GM23338 (cell line): ENCODE results near the gene USP35. TPM values are rescaled to one million over a fixed set of nuclear protein-coding genes. Genes with fewer than 3 reads are reported as not detected.

Source experiments
- ATAC-seq: fragments of 200-7000 bp; cut with Tn5 transposase; 3 replicates; pipeline ENCODE4 v1.9.1; 2020
- DNase-seq: peaks from one replicate; pipeline ENCODE4 v3.0.0-alpha.2; 2015; ENCODE audit warnings: low spot score
- H2AFZ ChIP-seq: fragments of 200-600 bp; sonication (generic); 2 replicates; pipeline ENCODE4 v1.8.0; 2016; ENCODE audit warnings: antibody characterized with exemption, mild to moderate bottlenecking, moderate library complexity
- H3F3A ChIP-seq: fragments of 200-600 bp; sonication (generic); replicated peaks from 2 replicates; pipeline ENCODE4 v1.8.0; 2017; ENCODE audit warnings: antibody characterized with exemption, mixed run types, low read depth
- H3K27ac ChIP-seq: fragments of 200-600 bp; sonication (generic); 2 replicates; pipeline ENCODE4 v1.6.1; 2016; ENCODE audit warnings: low read depth
- H3K27me3 ChIP-seq: fragments of 200-600 bp; sonication (generic); 2 replicates; pipeline ENCODE4 v1.8.0; 2016; ENCODE audit warnings: mild to moderate bottlenecking, mixed run types, moderate library complexity; ENCODE audit not compliant: insufficient read depth
- H3K36me3 ChIP-seq: fragments of 200-600 bp; sonication (generic); 2 replicates; pipeline ENCODE4 v1.8.0; 2016; ENCODE audit warnings: mild to moderate bottlenecking; ENCODE audit not compliant: insufficient read depth
- H3K4me1 ChIP-seq: fragments of 200-600 bp; sonication (generic); 2 replicates; pipeline ENCODE4 v1.8.0; 2016; ENCODE audit warnings: mild to moderate bottlenecking, moderate library complexity; ENCODE audit not compliant: insufficient read depth
- H3K4me2 ChIP-seq: fragments of 200-600 bp; sonication (generic); 2 replicates; pipeline ENCODE4 v1.7.1; 2017; ENCODE audit warnings: mixed run types
- H3K4me3 ChIP-seq: fragments of 200-600 bp; sonication (generic); 2 replicates; pipeline ENCODE4 v1.6.1; 2016; ENCODE audit warnings: mixed run types
- H3K79me2 ChIP-seq: fragments of 200-600 bp; sonication (generic); replicated peaks from 2 replicates; pipeline ENCODE4 v1.8.0; 2017; ENCODE audit warnings: mild to moderate bottlenecking; ENCODE audit not compliant: insufficient read depth
- H3K9me2 ChIP-seq: fragments of 200-600 bp; sonication (generic); 2 replicates; pipeline ENCODE4 v1.8.0; 2017; ENCODE audit not compliant: insufficient read depth
- H4K20me1 ChIP-seq: fragments of 200-600 bp; sonication (generic); replicated peaks from 2 replicates; pipeline ENCODE4 v1.8.0; 2017; ENCODE audit warnings: mild to moderate bottlenecking; ENCODE audit not compliant: insufficient read depth
- H3K27ac Mint-ChIP-seq: 2 replicates; pipeline ENCODE4 v1.8.0; 2020; ENCODE audit warnings: inconsistent platforms, mild to moderate bottlenecking, moderate library complexity, mixed read lengths
- H3K27me3 Mint-ChIP-seq: 3 replicates; pipeline ENCODE4 v1.8.0; 2022; ENCODE audit warnings: low read depth, mild to moderate bottlenecking, moderate library complexity, mixed read lengths, inconsistent platforms; ENCODE audit not compliant: insufficient read depth, poor library complexity
- H3K36me3 Mint-ChIP-seq: 3 replicates; pipeline ENCODE4 v1.8.0; 2021; ENCODE audit warnings: low read depth, mild to moderate bottlenecking, inconsistent platforms, moderate library complexity, mixed read lengths
- H3K4me1 Mint-ChIP-seq: 3 replicates; pipeline ENCODE4 v1.8.0; 2020; ENCODE audit warnings: mild to moderate bottlenecking, inconsistent platforms, mixed read lengths
- H3K4me3 Mint-ChIP-seq: 3 replicates; pipeline ENCODE4 v1.8.0; 2021; ENCODE audit warnings: moderate library complexity, mild to moderate bottlenecking, inconsistent platforms, mixed read lengths
- H3K9me3 Mint-ChIP-seq: 3 replicates; pipeline ENCODE4 v1.8.0; 2020; ENCODE audit warnings: moderate library complexity, mild to moderate bottlenecking, inconsistent platforms, mixed read lengths
- CREB1 ChIP-seq: fragments of 250-450 bp; sonication (Bioruptor Pico); IDR thresholded peaks from 2 replicates; pipeline ENCODE4 v1.5.0; 2020; ENCODE audit warnings: low read depth, mild to moderate bottlenecking, moderate library complexity
- EZH2 ChIP-seq: fragments of 200-600 bp; sonication (generic); IDR thresholded peaks from one replicate; pipeline ENCODE4 v1.8.0; 2017; ENCODE audit warnings: antibody characterized with exemption, mild to moderate bottlenecking, low read depth; ENCODE audit not compliant: unreplicated experiment
- EZH2phosphoT487 ChIP-seq: fragments of 200-600 bp; sonication (generic); IDR thresholded peaks from one replicate; pipeline ENCODE4 v1.8.1; 2018; ENCODE audit warnings: antibody characterized with exemption; ENCODE audit not compliant: unreplicated experiment
- JUNB ChIP-seq: IDR thresholded peaks from one replicate; pipeline ENCODE4 v1.6.1; 2016; ENCODE audit warnings: antibody characterized with exemption; ENCODE audit not compliant: unreplicated experiment
- NANOG ChIP-seq: IDR thresholded peaks from 2 replicates; pipeline ENCODE4 v1.6.1; 2016; ENCODE audit warnings: antibody characterized with exemption, borderline replicate concordance
- POLR2AphosphoS5 ChIP-seq: IDR thresholded peaks from 2 replicates; pipeline ENCODE4 v1.6.1; 2016; ENCODE audit warnings: antibody characterized with exemption, low read depth
- STAT1 ChIP-seq: IDR thresholded peaks from one replicate; pipeline ENCODE4 v1.6.1; 2016; ENCODE audit warnings: antibody characterized with exemption; ENCODE audit not compliant: unreplicated experiment
- ZNF114 ChIP-seq: fragments of 250-450 bp; sonication (Bioruptor Pico); IDR thresholded peaks from 2 replicates; pipeline ENCODE4 v1.5.0; 2020; ENCODE audit warnings: mild to moderate bottlenecking, moderate library complexity
- ZNF331 ChIP-seq: fragments of 250-450 bp; sonication (Bioruptor Pico); IDR thresholded peaks from 2 replicates; pipeline ENCODE4 v1.5.0; 2020; ENCODE audit warnings: low read depth, mild to moderate bottlenecking, moderate library complexity
- polyA plus RNA-seq: library from polyadenylated mRNA; unstranded; fragments of >200 nt; fragmentation: Nextera tagmentation; extraction: Ambion mirVana; gene quantifications from 2 replicates; pipeline ENCODE4 v1.2.1, GENCODE V29; 2016
- total RNA-seq: library from RNA; depleted of rRNA; stranded (reverse); fragments of >200 nt; shearing (Covaris generic); gene quantifications from 2 replicates; pipeline ENCODE4 v1.2.3, GENCODE V29; 2014
- TF ChIP-seq, protein P1 (sequence below), 2 experiments: fragments of 200-600 bp in 1 of 2; sonication (generic) in 1 of 2; conservative IDR thresholded peaks; 2 replicates each; pipeline versions ENCODE4 v1.5.1 to v1.6.1; 2016 to 2017; ENCODE audit warnings: antibody characterized with exemption in 2 of 2, low read depth in 2 of 2, mild to moderate bottlenecking in 2 of 2, moderate library complexity in 1 of 2
- TF ChIP-seq, protein P2 (sequence below): fragments of 250-450 bp; sonication (Bioruptor Pico); IDR thresholded peaks from 2 replicates; pipeline ENCODE4 v1.5.0; 2020; ENCODE audit warnings: mild to moderate bottlenecking, moderate library complexity
- TF ChIP-seq, protein P3 (sequence below): IDR thresholded peaks from 2 replicates; pipeline ENCODE4 v1.6.1; 2016; ENCODE audit warnings: antibody characterized with exemption

Gene USP35
- total and polyA plus RNA-seq, 2 experiments from 2014 or later: 2.5 to 10.7 TPM

DNA sequence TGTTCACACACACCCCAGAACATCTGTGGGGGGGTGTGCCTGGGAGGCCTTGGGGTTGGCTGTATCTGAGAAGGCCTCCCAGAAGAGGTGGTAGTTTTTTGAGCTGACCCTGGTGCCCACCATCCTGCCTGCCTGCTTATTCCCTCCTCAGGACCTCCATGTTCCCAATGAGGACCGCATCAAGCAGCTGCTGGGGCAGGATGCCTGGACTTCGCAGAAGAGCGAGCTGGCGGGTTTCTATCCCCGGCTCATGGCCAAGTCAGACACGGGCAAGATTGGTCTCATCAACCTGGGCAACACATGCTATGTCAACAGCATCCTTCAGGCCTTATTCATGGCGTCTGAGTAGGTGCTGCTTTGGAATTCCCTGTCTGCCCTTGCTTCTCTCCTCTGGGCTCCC lies 17.0 kb downstream of the USP35 start (continued):
- TF ChIP-seq, protein P1, sequence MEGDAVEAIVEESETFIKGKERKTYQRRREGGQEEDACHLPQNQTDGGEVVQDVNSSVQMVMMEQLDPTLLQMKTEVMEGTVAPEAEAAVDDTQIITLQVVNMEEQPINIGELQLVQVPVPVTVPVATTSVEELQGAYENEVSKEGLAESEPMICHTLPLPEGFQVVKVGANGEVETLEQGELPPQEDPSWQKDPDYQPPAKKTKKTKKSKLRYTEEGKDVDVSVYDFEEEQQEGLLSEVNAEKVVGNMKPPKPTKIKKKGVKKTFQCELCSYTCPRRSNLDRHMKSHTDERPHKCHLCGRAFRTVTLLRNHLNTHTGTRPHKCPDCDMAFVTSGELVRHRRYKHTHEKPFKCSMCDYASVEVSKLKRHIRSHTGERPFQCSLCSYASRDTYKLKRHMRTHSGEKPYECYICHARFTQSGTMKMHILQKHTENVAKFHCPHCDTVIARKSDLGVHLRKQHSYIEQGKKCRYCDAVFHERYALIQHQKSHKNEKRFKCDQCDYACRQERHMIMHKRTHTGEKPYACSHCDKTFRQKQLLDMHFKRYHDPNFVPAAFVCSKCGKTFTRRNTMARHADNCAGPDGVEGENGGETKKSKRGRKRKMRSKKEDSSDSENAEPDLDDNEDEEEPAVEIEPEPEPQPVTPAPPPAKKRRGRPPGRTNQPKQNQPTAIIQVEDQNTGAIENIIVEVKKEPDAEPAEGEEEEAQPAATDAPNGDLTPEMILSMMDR (conservative IDR thresholded peaks at IDR 0.05; ENCODE audit: low read depth in 2 of 2): no peak
- no peak for TF ChIP-seq NANOG
- no peak for TF ChIP-seq EZH2

DNA sequence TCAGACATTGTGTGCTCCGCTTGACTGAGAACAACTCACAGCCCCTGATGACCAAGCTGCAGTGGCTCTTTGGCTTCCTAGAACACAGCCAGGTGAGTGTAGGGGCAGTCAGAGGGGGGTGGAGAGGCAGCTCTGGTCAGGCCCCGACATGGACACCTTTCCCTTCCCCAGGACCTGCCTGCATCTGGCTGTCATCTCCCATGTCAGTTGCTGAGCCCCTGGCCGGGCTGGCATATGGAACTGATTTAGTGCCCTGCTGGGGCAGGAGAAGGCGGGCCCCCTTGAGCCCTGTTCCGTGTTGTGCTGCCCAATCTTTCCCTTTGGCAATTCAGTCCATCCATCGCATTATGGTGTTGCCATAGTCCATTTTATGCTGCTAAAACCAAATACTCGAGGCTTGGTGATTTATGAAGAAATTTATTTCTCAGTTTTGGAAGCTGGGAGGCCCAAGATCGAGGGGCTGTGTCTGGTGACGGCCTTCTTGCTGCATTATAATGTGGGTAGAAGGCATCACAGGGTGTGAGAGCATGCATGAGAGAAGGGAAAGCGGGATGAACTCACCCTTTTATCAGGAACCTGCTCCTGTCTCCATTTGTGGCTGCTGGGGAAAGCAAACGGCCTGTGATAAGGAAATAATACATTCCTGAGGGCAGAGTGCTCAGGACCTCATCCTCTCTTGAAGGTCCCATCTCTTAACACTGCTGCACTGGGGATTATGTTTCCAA lies 19.0 kb downstream of the USP35 start:
- H3K27me3 ChIP-seq: no peaks in the 10 kb centered on the region
- H2AFZ ChIP-seq: no peak overlapping the region
- no peaks in the 10 kb centered on the region for H3K79me2 ChIP-seq
- Mint-ChIP-seq H3K9me3 (no peaks in the 10 kb centered on the region), H3K27ac (no peak overlapping the region), H3K27me3 (peaks cover 8% of the 10 kb centered on the region), H3K36me3 (peaks cover 5% of the 10 kb centered on the region; the same call in 2 of the 3 replicates), H3K4me3 (no peak overlapping the region), H3K4me1 (no peaks in the 10 kb centered on the region)
- no peak overlapping the region for H3K4me2 ChIP-seq
- H3K4me1 ChIP-seq: no peaks in the 10 kb centered on the region
- no peaks in the 10 kb centered on the region for H3F3A ChIP-seq
- H3K36me3 ChIP-seq: no peaks in the 10 kb centered on the region
- no peak overlapping the region for H3K27ac ChIP-seq
- no peak for DNase-seq
- H3K4me3 ChIP-seq: no peak overlapping the region
- no peak for ATAC-seq
- peaks cover 4% of the 10 kb centered on the region; the same call in 1 of the 2 replicates for H4K20me1 ChIP-seq
- H3K9me2 ChIP-seq: no peaks in the 10 kb centered on the region
- TF ChIP-seq JUNB (no peak), CREB1 (CRISPR knock-in tag) (no peak), EZH2phosphoT487 (no peak), ZNF114 (no peak), NANOG (no peak), EZH2 (no peak), STAT1 (no peak), ZNF331 (no peak), POLR2AphosphoS5 (no peak)
- TF ChIP-seq, protein P1 (conservative IDR thresholded peaks at IDR 0.05; ENCODE audit: low read depth in 2 of 2): no peak
- TF ChIP-seq, protein P2, sequence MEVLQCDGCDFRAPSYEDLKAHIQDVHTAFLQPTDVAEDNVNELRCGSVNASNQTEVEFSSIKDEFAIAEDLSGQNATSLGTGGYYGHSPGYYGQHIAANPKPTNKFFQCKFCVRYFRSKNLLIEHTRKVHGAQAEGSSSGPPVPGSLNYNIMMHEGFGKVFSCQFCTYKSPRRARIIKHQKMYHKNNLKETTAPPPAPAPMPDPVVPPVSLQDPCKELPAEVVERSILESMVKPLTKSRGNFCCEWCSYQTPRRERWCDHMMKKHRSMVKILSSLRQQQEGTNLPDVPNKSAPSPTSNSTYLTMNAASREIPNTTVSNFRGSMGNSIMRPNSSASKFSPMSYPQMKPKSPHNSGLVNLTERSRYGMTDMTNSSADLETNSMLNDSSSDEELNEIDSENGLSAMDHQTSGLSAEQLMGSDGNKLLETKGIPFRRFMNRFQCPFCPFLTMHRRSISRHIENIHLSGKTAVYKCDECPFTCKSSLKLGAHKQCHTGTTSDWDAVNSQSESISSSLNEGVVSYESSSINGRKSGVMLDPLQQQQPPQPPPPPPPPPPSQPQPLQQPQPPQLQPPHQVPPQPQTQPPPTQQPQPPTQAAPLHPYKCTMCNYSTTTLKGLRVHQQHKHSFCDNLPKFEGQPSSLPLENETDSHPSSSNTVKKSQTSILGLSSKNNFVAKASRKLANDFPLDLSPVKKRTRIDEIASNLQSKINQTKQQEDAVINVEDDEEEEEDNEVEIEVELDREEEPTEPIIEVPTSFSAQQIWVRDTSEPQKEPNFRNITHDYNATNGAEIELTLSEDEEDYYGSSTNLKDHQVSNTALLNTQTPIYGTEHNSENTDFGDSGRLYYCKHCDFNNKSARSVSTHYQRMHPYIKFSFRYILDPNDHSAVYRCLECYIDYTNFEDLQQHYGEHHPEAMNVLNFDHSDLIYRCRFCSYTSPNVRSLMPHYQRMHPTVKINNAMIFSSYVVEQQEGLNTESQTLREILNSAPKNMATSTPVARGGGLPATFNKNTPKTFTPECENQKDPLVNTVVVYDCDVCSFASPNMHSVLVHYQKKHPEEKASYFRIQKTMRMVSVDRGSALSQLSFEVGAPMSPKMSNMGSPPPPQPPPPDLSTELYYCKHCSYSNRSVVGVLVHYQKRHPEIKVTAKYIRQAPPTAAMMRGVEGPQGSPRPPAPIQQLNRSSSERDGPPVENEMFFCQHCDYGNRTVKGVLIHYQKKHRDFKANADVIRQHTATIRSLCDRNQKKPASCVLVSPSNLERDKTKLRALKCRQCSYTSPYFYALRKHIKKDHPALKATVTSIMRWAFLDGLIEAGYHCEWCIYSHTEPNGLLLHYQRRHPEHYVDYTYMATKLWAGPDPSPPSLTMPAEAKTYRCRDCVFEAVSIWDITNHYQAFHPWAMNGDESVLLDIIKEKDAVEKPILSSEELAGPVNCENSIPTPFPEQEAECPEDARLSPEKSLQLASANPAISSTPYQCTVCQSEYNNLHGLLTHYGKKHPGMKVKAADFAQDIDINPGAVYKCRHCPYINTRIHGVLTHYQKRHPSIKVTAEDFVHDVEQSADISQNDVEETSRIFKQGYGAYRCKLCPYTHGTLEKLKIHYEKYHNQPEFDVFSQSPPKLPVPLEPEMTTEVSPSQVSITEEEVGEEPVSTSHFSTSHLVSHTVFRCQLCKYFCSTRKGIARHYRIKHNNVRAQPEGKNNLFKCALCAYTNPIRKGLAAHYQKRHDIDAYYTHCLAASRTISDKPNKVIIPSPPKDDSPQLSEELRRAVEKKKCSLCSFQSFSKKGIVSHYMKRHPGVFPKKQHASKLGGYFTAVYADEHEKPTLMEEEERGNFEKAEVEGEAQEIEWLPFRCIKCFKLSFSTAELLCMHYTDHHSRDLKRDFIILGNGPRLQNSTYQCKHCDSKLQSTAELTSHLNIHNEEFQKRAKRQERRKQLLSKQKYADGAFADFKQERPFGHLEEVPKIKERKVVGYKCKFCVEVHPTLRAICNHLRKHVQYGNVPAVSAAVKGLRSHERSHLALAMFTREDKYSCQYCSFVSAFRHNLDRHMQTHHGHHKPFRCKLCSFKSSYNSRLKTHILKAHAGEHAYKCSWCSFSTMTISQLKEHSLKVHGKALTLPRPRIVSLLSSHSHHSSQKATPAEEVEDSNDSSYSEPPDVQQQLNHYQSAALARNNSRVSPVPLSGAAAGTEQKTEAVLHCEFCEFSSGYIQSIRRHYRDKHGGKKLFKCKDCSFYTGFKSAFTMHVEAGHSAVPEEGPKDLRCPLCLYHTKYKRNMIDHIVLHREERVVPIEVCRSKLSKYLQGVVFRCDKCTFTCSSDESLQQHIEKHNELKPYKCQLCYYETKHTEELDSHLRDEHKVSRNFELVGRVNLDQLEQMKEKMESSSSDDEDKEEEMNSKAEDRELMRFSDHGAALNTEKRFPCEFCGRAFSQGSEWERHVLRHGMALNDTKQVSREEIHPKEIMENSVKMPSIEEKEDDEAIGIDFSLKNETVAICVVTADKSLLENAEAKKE (CRISPR knock-in tag): no peak
- TF ChIP-seq, protein P3, sequence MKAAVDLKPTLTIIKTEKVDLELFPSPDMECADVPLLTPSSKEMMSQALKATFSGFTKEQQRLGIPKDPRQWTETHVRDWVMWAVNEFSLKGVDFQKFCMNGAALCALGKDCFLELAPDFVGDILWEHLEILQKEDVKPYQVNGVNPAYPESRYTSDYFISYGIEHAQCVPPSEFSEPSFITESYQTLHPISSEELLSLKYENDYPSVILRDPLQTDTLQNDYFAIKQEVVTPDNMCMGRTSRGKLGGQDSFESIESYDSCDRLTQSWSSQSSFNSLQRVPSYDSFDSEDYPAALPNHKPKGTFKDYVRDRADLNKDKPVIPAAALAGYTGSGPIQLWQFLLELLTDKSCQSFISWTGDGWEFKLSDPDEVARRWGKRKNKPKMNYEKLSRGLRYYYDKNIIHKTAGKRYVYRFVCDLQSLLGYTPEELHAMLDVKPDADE: no peak
